ENCODE measurements around the gene CTRB1. TPM values are rescaled to one million over a fixed set of nuclear protein-coding genes. Genes with fewer than 3 reads are reported as not detected.
A peak's percentile ranks its signal among the peaks of the same experiment; 100 is the strongest.

Gene CTRB1
- total RNA-seq, 6 donors from 2014 or later = 5.1 to 11.3 TPM; not detected in 4

- peak overlapping the region in 2 of 4 donors; percentile 2 to 9 for H3K4me3 ChIP-seq
- peaks cover 0 to 6% (median 0%) of the 10 kb centered on the region in 4 donors for H3K36me3 ChIP-seq
- ATAC-seq (ENCODE audit: low FRiP score in 2 of 2) (no peak), DNase-seq (peak in 1 of 2 donors; percentile 21)
- 63 to 72% methylated on average over 13 of the region's 14 CpGs for WGBS, 2 donors
- H3K4me1 ChIP-seq = peaks cover 61 to 81% (median 64%) of the 10 kb centered on the region in 4 donors
- peak overlapping the region in 3 of 4 donors; percentile 22 to 97 (median 30) for H3K27ac ChIP-seq
- TF ChIP-seq POLR2AphosphoS5 (IDR thresholded peaks at IDR 0.05) (no peak), POLR2A (IDR thresholded peaks at IDR 0.05) (no peak), EP300 (IDR thresholded peaks at IDR 0.05) (no peak), CTCF (IDR thresholded peaks at IDR 0.05) (no peak)
- H3K9me3 ChIP-seq = no peaks in the 10 kb centered on the region
- peaks cover 0 to 14% (median 3%) of the 10 kb centered on the region in 4 donors for H3K27me3 ChIP-seq
Observed at GRCh38 chr16:75262104-75262799, 43.5 kb downstream of the CTRB1 start.

GRCh38 chr16:75262800-75263127 lies 44.0 kb downstream of the CTRB1 start:
- DNase-seq = no peak
- no peak for ATAC-seq (ENCODE audit: low FRiP score in 2 of 2)
- WGBS, 2 donors = 69% methylated on average over 5 of the region's 5 CpGs; no CpG with 5 or more reads in 1 of the 2 donors
- peak overlapping the region in 1 of 4 donors; percentile 2 for H3K4me3 ChIP-seq
- no peaks in the 10 kb centered on the region for H3K9me3 ChIP-seq
- peaks cover 58 to 80% (median 61%) of the 10 kb centered on the region in 4 donors for H3K4me1 ChIP-seq
- H3K27ac ChIP-seq = peak overlapping the region in 3 of 4 donors; percentile 22 to 97 (median 30)
- peaks cover 0 to 6% (median 0%) of the 10 kb centered on the region in 4 donors for H3K36me3 ChIP-seq
- H3K27me3 ChIP-seq = peaks cover 0 to 14% (median 3%) of the 10 kb centered on the region in 4 donors
- TF ChIP-seq EP300 (IDR thresholded peaks at IDR 0.05) = no peak
- no peak for TF ChIP-seq POLR2A (IDR thresholded peaks at IDR 0.05)
- no peak for TF ChIP-seq CTCF (IDR thresholded peaks at IDR 0.05)
- TF ChIP-seq POLR2AphosphoS5 (IDR thresholded peaks at IDR 0.05) = no peak

GRCh38 chr16:75263291-75263962 lies 44.6 kb downstream of the CTRB1 start:
- ATAC-seq (ENCODE audit: low FRiP score in 2 of 2) (no peak), DNase-seq (no peak)
- Histone ChIP-seq H3K27me3 (peaks cover 0 to 14% (median 3%) of the 10 kb centered on the region in 4 donors), H3K9me3 (no peaks in the 10 kb centered on the region), H3K4me1 (peaks cover 51 to 78% (median 58%) of the 10 kb centered on the region in 4 donors), H3K4me3 (peak overlapping the region in 3 of 4 donors; percentile 94 to 96 (median 96)), H3K27ac (peak overlapping the region; percentile 92 to 97 (median 94)), H3K36me3 (peaks cover 0 to 6% (median 0%) of the 10 kb centered on the region in 4 donors)
- 59 to 79% methylated on average over 11 to 14 of the region's 14 CpGs for WGBS, 2 donors
- no peak for TF ChIP-seq EP300 (IDR thresholded peaks at IDR 0.05)
- no peak for TF ChIP-seq POLR2A (IDR thresholded peaks at IDR 0.05)
- no peak for TF ChIP-seq CTCF (IDR thresholded peaks at IDR 0.05)
- TF ChIP-seq POLR2AphosphoS5 (IDR thresholded peaks at IDR 0.05) = no peak

GRCh38 chr16:75263963-75264445 lies 45.2 kb downstream of the CTRB1 start:
- peak overlapping the region; percentile 84 to 96 (median 95) for H3K4me3 ChIP-seq
- TF ChIP-seq EP300 (IDR thresholded peaks at IDR 0.05) (no peak), POLR2A (IDR thresholded peaks at IDR 0.05) (no peak), POLR2AphosphoS5 (IDR thresholded peaks at IDR 0.05) (no peak), CTCF (IDR thresholded peaks at IDR 0.05) (no peak)
- peaks cover 47 to 72% (median 53%) of the 10 kb centered on the region in 4 donors for H3K4me1 ChIP-seq
- ATAC-seq (ENCODE audit: low FRiP score in 2 of 2) (peak in 1 of 2 donors; percentile 11), DNase-seq (peak in 1 of 2 donors; percentile 23)
- 33 to 37% methylated on average over 1 to 8 of the region's 8 CpGs for WGBS, 2 donors
- H3K27me3 ChIP-seq = peaks cover 0 to 14% (median 3%) of the 10 kb centered on the region in 4 donors
- H3K27ac ChIP-seq = peak overlapping the region; percentile 92 to 97 (median 94)
- peaks cover 0 to 6% (median 0%) of the 10 kb centered on the region in 4 donors for H3K36me3 ChIP-seq
- no peaks in the 10 kb centered on the region for H3K9me3 ChIP-seq

Measured in upper lobe of left lung (tissue), 6 donors.